HUDEP-2 (cell line): ENCODE results near the gene P2RX7.

Experiments
- DNase-seq, 76 experiments: peaks; one replicate each; lab custom pipeline; 2025; ENCODE audit not compliant: unreplicated experiment in 76 of 76; lab: John Stamatoyannopoulos, UW

The P2RX7 gene

DNA sequence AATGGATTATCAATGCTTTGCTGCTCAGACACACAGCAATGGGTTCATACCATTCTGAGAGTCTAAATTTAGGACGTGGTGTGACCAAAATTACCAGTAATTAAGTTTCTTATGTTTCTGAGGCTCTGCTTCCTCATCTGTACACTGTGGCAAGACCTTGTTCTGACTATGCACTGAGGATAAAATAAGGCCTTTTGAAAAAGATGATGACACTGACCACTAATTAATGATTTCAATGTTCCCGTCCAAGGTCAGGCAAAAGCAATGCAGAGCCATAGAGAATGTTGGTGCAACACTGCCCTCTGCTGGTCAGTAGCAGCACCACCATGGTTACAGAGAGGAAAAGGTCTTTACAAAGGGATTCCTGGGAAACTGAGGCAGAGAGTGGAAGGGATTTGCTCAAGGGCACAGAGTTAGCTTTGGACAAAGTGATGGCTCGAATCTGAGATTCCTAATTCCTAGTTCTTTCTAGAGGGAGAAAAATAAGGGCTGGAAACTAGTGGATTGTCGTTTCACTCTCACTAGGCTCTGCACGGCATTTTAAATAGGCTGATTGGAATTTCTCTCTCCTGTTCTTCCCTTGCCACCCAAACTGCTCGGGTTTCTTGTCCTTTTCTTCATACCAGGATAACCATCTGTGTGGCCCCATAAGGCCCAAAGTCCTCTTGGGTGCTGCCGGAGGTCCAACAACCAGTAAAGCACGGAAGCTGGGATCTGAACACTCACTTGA lies 22.3 kb upstream of the P2RX7 start:
- peak in 50 of 76 experiments; percentile 2 to 57 (median 25) for DNase-seq

DNA sequence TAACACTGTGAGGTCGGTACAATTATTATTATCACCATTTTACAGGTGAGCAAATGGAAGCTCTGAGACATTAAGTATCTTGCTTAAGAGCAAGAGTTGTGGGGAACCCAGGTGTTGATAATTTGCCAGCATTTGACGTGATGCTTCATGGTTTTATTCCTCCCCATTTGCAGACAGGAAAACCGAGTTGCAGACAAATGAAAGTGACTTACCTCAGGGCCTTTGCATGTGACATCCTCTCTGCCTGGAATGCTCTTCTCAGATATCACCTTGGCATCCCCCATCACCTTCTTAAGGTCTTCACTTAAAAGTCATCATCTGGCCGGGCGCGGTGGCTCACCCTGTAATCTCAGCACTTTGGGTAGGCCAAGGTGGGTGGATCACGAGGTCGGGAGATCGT lies 21.0 kb upstream of the P2RX7 start:
- no peak for DNase-seq

- no peak for DNase-seq
These were observed 20.2 kb upstream of the P2RX7 start for GRCh38 chr12:121112496-121112895.

DNA sequence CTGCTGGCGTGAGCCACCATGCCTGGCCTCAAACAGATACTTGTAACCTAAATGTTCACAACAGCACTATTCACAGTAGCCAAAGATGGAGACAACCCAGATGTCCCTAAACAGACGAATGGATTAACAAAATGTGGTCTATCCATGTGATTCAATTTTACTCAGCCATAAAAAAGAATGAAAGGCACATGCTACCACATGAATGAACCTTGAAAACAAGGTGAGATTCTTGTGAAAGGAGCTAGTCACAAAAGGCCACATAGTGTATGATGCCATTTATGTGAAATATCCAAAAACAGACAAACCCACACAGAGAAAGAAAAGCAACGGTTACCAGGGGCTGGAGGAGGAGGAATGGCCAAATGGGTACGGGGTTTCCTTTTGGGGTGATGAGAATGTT lies 19.6 kb upstream of the P2RX7 start:
- DNase-seq, result no peak

DNA sequence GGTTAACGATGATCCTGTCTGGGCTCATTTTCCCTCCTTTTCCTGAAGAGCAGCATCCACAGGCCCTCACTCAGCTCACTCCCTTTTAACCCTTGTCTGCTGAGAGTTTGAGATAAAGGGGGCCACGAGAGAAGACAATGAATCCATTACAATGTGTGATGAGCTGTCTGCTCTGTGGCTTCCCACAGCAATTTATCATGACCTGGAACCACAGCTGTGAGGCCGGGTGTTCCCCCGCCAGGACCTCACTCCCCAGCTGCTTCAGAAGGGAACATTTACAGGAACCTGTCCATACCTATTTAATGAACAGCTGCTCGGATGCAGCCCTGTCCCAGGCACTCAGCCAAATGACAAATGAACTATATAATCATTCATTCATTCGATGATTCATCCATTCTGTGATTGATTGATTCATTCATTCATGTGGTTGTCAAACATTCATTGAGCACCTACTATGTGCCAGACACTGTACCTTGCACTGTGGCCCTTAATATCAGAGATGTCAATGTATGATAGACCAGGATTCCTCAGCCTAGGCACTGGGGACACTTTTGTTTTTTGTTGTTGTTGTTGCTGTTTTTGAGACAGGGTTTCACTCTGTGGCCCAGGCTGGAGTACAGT lies 18.5 kb upstream of the P2RX7 start:
- no peak for DNase-seq

DNA sequence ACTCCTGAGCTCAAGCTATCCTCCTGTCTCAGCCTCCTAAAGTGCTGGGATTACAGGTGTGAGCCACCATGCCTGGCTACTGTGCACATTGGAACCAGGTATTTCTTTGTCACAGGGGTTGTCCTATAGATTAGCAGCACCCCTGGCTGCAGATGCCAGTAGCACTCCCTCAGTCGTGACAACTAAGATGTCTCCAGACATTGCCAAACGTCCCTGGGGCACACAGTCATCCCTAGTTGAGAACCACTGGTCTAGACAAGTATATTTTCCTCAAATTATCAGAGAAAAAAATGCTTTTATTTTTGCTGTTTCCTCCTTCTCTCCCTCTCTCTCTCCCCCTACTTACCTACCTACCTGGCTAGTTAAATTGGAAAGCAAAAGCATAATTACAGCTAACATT lies 17.9 kb upstream of the P2RX7 start:
- no peak for DNase-seq

DNA sequence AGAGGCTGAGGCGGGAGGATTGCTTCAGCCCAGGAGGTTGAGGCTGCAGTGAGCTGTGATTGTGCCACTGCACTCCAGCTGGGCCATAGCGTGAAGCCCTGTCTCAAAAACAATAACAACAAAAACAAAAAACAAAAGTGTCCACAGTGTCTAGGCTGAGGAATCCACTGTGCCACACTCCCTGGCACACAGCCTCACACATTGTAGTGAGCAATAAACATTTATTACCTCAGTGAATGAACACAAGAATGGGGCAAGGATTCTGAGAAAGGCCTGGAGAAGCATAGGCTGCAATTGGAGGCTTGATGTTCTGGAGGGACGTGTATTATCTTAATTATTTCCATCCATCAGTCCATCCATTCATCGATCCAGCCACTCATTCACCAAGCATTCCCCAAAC lies 17.1 kb upstream of the P2RX7 start:
- no peak for DNase-seq

- DNase-seq, result no peak
These were observed 16.1 kb upstream of the P2RX7 start for GRCh38 chr12:121116318-121117225.

GRCh38 chr12:121117226-121117777 lies 15.4 kb upstream of the P2RX7 start:
- DNase-seq, result no peak

- no peak for DNase-seq
These were observed 12.4 kb upstream of the P2RX7 start for GRCh38 chr12:121120323-121120722.

- DNase-seq, result no peak
These were observed 11.5 kb upstream of the P2RX7 start for GRCh38 chr12:121120989-121121755.

GRCh38 chr12:121121805-121122204 lies 10.9 kb upstream of the P2RX7 start:
- DNase-seq, result no peak

DNA sequence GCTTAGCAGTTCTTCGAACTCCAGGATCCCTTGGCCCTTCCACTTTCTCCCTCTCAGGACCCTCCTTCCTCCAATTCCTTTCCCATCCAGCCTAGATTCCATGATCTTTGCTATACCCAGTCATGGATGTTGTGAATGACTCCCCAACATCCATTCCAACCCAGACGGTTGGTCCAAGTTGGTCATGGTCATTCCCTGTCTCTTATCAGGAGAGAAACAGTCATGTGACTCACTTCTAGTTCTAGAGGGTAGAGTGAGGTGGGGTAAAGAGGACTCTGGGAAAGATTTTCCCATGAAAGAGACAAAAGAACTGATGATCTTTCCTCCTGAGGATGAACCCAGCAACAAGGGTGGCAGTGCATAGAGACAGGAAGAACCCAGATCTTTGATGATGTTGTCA lies 9.2 kb upstream of the P2RX7 start:
- no peak for DNase-seq

- peak in 11 of 76 experiments; percentile 5 to 41 (median 10) for DNase-seq
These were observed 8.1 kb upstream of the P2RX7 start for GRCh38 chr12:121124402-121125109.

DNA sequence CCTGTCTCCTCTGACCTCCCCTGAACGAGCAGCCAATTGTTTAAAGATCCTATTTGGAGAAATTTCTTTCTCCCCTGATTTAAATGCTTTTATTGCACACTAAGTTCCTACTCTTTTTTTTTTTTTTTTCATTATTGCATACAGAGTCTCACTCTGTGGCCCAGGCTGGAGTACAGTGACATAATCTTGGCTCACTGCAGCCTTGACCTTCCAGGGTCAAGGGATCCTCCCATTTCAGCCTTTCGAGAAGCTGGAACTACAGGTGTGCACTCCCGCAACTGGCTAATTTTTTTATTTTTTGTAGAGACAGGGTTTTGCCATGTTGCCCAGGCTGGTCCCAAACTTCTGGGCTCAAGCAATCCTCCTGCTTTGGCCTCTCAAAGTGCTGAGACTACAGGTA lies 5.2 kb upstream of the P2RX7 start:
- no peak for DNase-seq

DNA sequence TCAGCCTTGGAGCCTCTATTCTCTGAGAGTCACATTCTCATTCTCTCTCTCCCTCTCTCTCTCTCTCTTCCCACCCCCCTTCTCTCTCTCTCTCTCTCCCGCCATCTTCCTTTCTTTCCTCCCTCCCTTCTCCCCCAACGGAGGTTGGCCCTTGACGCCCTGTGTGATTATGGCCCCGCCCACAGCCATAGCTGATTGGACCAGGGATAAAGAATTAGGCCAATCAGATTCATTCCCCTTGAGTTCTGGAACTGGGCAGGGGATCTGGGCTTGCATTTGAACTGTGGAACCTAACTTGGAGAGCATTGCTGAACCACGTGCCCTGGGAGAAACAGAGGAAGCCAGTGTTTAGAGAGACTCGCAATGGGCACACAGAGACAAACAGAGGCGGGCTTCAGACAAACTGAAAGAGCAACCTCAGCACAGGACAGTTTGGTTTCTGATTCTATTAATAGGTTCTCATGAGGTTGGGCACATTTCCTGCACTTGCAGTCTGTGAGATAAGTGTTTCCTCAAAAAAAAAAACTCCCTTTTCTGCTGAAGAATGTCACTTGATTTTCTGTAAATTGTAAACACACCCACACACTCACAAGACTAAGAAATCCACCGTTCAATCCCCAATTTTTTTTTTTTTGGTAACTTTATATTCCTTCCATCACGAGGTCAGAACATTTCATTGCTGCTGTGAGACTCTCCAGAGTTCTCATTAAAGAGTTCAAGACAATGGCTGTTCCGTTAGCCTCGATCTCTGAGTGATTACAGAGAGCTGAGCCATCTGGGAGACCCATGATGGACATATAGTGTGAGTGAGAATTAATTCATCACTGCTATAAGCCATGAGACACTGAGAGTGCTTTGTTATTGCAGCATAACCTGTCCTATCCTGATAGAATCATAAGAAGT lies 3.5 kb upstream of the P2RX7 start:
- peak in 73 of 76 experiments; percentile 18 to 90 (median 73) for DNase-seq

GRCh38 chr12:121129811-121130147 lies 2.9 kb upstream of the P2RX7 start:
- DNase-seq, result no peak

DNA sequence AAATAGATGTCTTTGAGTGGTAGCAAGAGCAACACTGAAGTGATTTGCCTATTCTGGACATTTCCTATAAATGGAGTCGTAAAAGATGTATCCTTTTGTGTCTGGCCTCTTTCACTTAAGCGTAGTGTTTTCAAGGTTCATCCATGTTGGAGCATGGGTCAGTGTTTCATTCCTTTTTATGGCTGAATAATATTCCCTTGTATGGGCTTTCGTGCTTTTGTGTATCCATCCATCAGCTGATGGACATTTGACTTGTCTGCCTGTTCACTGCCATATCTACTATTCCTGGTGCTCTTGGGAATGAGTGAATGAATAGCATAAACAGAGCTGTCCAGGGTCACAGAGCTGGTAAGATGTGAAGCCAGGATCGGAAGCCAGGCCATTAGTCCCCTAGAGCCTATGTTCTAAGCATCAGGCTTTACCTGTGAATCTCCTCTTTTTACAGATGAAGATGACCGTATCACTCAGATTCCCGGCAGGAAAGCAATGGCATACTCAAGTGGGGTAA lies 1.8 kb upstream of the P2RX7 start:
- no peak for DNase-seq

- DNase-seq, result no peak
These were observed 735 bp upstream of the P2RX7 start for GRCh38 chr12:121131941-121132341.
